HCT116 (cell line): ENCODE data around the gene ETFA. TPM values are rescaled to one million over a fixed set of nuclear protein-coding genes. Genes with fewer than 3 reads are reported as not detected.

ENCODE experiments used
- ATAC-seq: fragments of 200-7000 bp; cut with Tn5 transposase; 2 replicates; pipeline ENCODE4 v1.9.1; 2020; ENCODE audit warnings: mild to moderate bottlenecking, moderate library complexity
- BruUV-seq: library from RNA; stranded (reverse); fragments of 400-500 nt; replicated peaks from 2 replicates; lab custom pipeline; 2021; lab: Mats Ljungman, UMichigan
- CTCF ChIA-PET: fragments of 300-600 bp; sonication (Branson Sonifier 250); formaldehyde crosslinking; loops from one replicate; lab custom pipeline; 2021; ENCODE audit warnings: antibody characterized with exemption; lab: Charles Lee
- POLR2A ChIA-PET: fragments of 300-600, 350-600 bp; sonication (Branson Sonifier 250); formaldehyde crosslinking; loops from one replicate; lab custom pipeline; 2021; ENCODE audit warnings: antibody characterized with exemption; lab: Charles Lee
- RAD21 ChIA-PET, 2 experiments: fragments of 300-600 bp; sonication (Branson Sonifier 250); formaldehyde crosslinking; loops; one replicate each; lab custom pipeline; 2023; ENCODE audit warnings: low total read pairs in 2 of 2; ENCODE audit not compliant: uncharacterized antibody in 2 of 2, unreplicated experiment in 2 of 2, low non-redundant PET in 1 of 2; lab: Charles Lee
- DNase-seq: peaks from one replicate; pipeline ENCODE4 v3.0.0-alpha.2; 2010; ENCODE audit warnings: low read depth, low spot score
- H2AFZ ChIP-seq: fragments of 200-600 bp; shearing (Covaris generic), sonication (generic); 2 replicates; pipeline ENCODE4 v1.6.1; 2017; ENCODE audit warnings: low read depth, mixed run types, mixed read lengths, antibody characterized with exemption, low read length; ENCODE audit not compliant: poor library complexity, severe bottlenecking
- H3K27ac ChIP-seq: 2 replicates; pipeline ENCODE4 v1.5.1; 2012; ENCODE audit warnings: low read depth, low read length
- H3K27me3 ChIP-seq: fragments of 200-600 bp; sonication (generic); 2 replicates; pipeline ENCODE4 v1.6.1; 2016; ENCODE audit warnings: mixed run types, low read length, mixed read lengths; ENCODE audit not compliant: insufficient read depth
- H3K36me3 ChIP-seq, 2 experiments: fragments of 200-500 bp in 1 of 2; fragments of 200-600 bp in 1 of 2; sonication (Bioruptor generic) in 1 of 2; sonication (generic) in 1 of 2; 2 replicates each; pipeline versions ENCODE4 v1.5.1 to v1.6.1; 2014 to 2016; ENCODE audit warnings: low read length in 2 of 2, inconsistent platforms in 1 of 2, mixed read lengths in 1 of 2, mixed run types in 1 of 2; ENCODE audit not compliant: insufficient read depth in 2 of 2, control insufficient read depth in 1 of 2
- H3K4me1 ChIP-seq, 2 experiments: fragments of 200-600 bp in 1 of 2; sonication (generic) in 1 of 2; 2 replicates each; pipeline versions ENCODE4 v1.5.1 to v1.6.1; 2012 to 2017; ENCODE audit warnings: low read length in 2 of 2, inconsistent platforms in 1 of 2, mild to moderate bottlenecking in 1 of 2, mixed read lengths in 1 of 2, mixed run types in 1 of 2, moderate library complexity in 1 of 2; ENCODE audit not compliant: insufficient read depth in 2 of 2, control insufficient read depth in 1 of 2
- H3K4me2 ChIP-seq: fragments of 200-600 bp; sonication (generic); 2 replicates; pipeline ENCODE4 v1.6.1; 2017; ENCODE audit warnings: mixed run types, low read length, mixed read lengths
- H3K4me3 ChIP-seq, 2 experiments: fragments of 200-600 bp in 1 of 2; sonication (generic) in 1 of 2; replicated peaks in 1 of 2; 2 replicates each; pipeline ENCODE4 v1.5.1; 2011 to 2016; ENCODE audit warnings: low read length in 2 of 2, control low read depth in 1 of 2, low read depth in 1 of 2, mild to moderate bottlenecking in 1 of 2, mixed read lengths in 1 of 2, mixed run types in 1 of 2
- H3K79me2 ChIP-seq: fragments of 200-600 bp; sonication (generic); 2 replicates; pipeline ENCODE4 v1.6.1; 2017; ENCODE audit warnings: mild to moderate bottlenecking, mixed run types, low read length, moderate library complexity, mixed read lengths; ENCODE audit not compliant: insufficient read depth
- H3K9ac ChIP-seq: fragments of 200-600 bp; sonication (generic); 2 replicates; pipeline ENCODE4 v1.6.1; 2016; ENCODE audit warnings: low read length, mixed read lengths
- H3K9me2 ChIP-seq: fragments of 200-600 bp; sonication (generic), shearing (Covaris generic); 2 replicates; pipeline ENCODE4 v1.6.1; 2017; ENCODE audit warnings: mixed run types, mild to moderate bottlenecking, moderate library complexity; ENCODE audit not compliant: insufficient read depth
- H3K9me3 ChIP-seq, 2 experiments: fragments of 200-500 bp in 1 of 2; fragments of 200-600 bp in 1 of 2; sonication (Bioruptor generic) in 1 of 2; sonication (generic) in 1 of 2; 2 replicates each; pipeline ENCODE4 v1.6.1; 2014 to 2017; ENCODE audit warnings: low read length in 2 of 2, mixed read lengths in 2 of 2, inconsistent platforms in 1 of 2, low read depth in 1 of 2, mild to moderate bottlenecking in 1 of 2, mixed run types in 1 of 2, moderate library complexity in 1 of 2; ENCODE audit not compliant: control insufficient read depth in 1 of 2, insufficient read depth in 1 of 2
- H4K20me1 ChIP-seq: fragments of 200-600 bp; sonication (generic), shearing (Covaris generic); 2 replicates; pipeline ENCODE4 v1.6.1; 2017; ENCODE audit warnings: mixed run types, mild to moderate bottlenecking, moderate library complexity; ENCODE audit not compliant: insufficient read depth
- CTCF ChIP-seq, 3 experiments: fragments of 200-600 bp in 1 of 3; sonication (generic) in 1 of 3; IDR thresholded peaks in 2 of 3; conservative IDR thresholded peaks in 1 of 3; 2 replicates each; pipeline ENCODE4 v1.5.1; 2012 to 2017; ENCODE audit warnings: low read depth in 2 of 3, low read length in 2 of 3, antibody characterized with exemption in 1 of 3, borderline replicate concordance in 1 of 3, control low read depth in 1 of 3, mild to moderate bottlenecking in 1 of 3, mixed read lengths in 1 of 3, mixed run types in 1 of 3, moderate library complexity in 1 of 3; ENCODE audit not compliant: insufficient read depth in 1 of 3
- EGR1 ChIP-seq: IDR thresholded peaks from 2 replicates; pipeline ENCODE4 v1.6.1; 2012; ENCODE audit warnings: low read depth
- EZH2 ChIP-seq: fragments of 200-600 bp; sonication (generic); IDR thresholded peaks from 2 replicates; pipeline ENCODE4 v1.6.1; 2017; ENCODE audit warnings: antibody characterized with exemption, mixed run types
- EZH2phosphoT487 ChIP-seq: fragments of 200-600 bp; IDR thresholded peaks from 2 replicates; pipeline ENCODE4 v1.6.1; 2018; ENCODE audit warnings: antibody characterized with exemption, borderline replicate concordance
- FOSL1 ChIP-seq: IDR thresholded peaks from 2 replicates; pipeline ENCODE4 v1.6.1; 2012; ENCODE audit warnings: low read depth
- JUND ChIP-seq: IDR thresholded peaks from 2 replicates; pipeline ENCODE4 v1.6.1; 2012
- MAX ChIP-seq: IDR thresholded peaks from 2 replicates; pipeline ENCODE4 v1.6.1; 2012
- POLR2A ChIP-seq: IDR thresholded peaks from 2 replicates; pipeline ENCODE4 v1.7.0; 2011; ENCODE audit warnings: borderline replicate concordance; ENCODE audit not compliant: insufficient read depth, insufficient read length; ENCODE audit errors: extremely low read depth
- POLR2AphosphoS5 ChIP-seq: IDR thresholded peaks from 2 replicates; pipeline ENCODE4 v1.6.1; 2011; ENCODE audit warnings: mild to moderate bottlenecking, low read depth, low read length, moderate library complexity
- RAD21 ChIP-seq: IDR thresholded peaks from 2 replicates; pipeline ENCODE4 v1.6.1; 2012; ENCODE audit warnings: low read depth, mild to moderate bottlenecking
- REST ChIP-seq: IDR thresholded peaks from 2 replicates; pipeline ENCODE4 v1.6.1; 2012; ENCODE audit warnings: low read depth
- SIN3A ChIP-seq: IDR thresholded peaks from 2 replicates; pipeline ENCODE4 v1.6.1; 2012; ENCODE audit warnings: low read depth
- TCF7L2 ChIP-seq: IDR thresholded peaks from 2 replicates; pipeline ENCODE4 v1.7.0; 2011; ENCODE audit warnings: borderline replicate concordance, inconsistent platforms; ENCODE audit not compliant: insufficient read depth, insufficient read length; ENCODE audit errors: extremely low read depth
- YY1 ChIP-seq: IDR thresholded peaks from 2 replicates; pipeline ENCODE4 v1.6.1; 2011; ENCODE audit warnings: low read length, low read depth, moderate library complexity, mild to moderate bottlenecking; ENCODE audit not compliant: insufficient replicate concordance; ENCODE audit errors: extremely low read depth
- ZBTB33 ChIP-seq: IDR thresholded peaks from 2 replicates; pipeline ENCODE4 v1.6.1; 2011; ENCODE audit warnings: mild to moderate bottlenecking, low read length, moderate library complexity; ENCODE audit not compliant: insufficient replicate concordance; ENCODE audit errors: extremely low read depth
- ZFX ChIP-seq: fragments of 450-650 bp; IDR thresholded peaks from 2 replicates; pipeline ENCODE4 v1.6.1; 2017
- ZNF274 ChIP-seq: fragments of 200-500 bp; sonication (Bioruptor generic); IDR thresholded peaks from 2 replicates; pipeline ENCODE4 v1.6.1; 2014; ENCODE audit warnings: mild to moderate bottlenecking, low read depth, low read length, inconsistent platforms
- intact Hi-C: fragments of 100-400 bp; cut with micrococcal nuclease; formaldehyde crosslinking; loops from 2 replicates; pipeline ENCODE4 v1.10.0; 2022
- total RNA-seq: library from RNA; stranded (reverse); gene quantifications from one replicate; pipeline ENCODE4 v1.2.1, GENCODE V29; 2021; ENCODE audit not compliant: unreplicated experiment

Gene ETFA
- total RNA-seq, 1 experiment from 2014 or later = 144 TPM

GRCh38 chr15:76320012-76320411, 8.7 kb upstream of the ETFA start:
- no peaks in the 10 kb centered on the region for H3K4me1 ChIP-seq
- no peak overlapping the region for H3K9ac ChIP-seq
- no peak overlapping the region for H3K27ac ChIP-seq
- TF ChIP-seq ZNF274 = no peak
- no peak for TF ChIP-seq ZBTB33
- TF ChIP-seq ZFX = no peak
- no peak for TF ChIP-seq POLR2AphosphoS5
- TF ChIP-seq REST = no peak
- no peak for TF ChIP-seq JUND
- no peak for TF ChIP-seq TCF7L2
- no peak for TF ChIP-seq CTCF (IDR thresholded peaks at IDR 0.05 in 2 of 3, conservative IDR thresholded peaks at IDR 0.05 in 1 of 3; ENCODE audit: borderline replicate concordance in 1 of 3, insufficient read depth in 1 of 3, low read depth in 2 of 3, low read length in 2 of 3)
- TF ChIP-seq EZH2phosphoT487 = no peak
- TF ChIP-seq EGR1 = no peak
- TF ChIP-seq RAD21 = no peak
- no peak for TF ChIP-seq EZH2
- no peak for TF ChIP-seq FOSL1
- no peak for TF ChIP-seq POLR2A
- TF ChIP-seq SIN3A = no peak
- no peak for TF ChIP-seq MAX
- TF ChIP-seq YY1 = no peak
- H3K9me2 ChIP-seq = no peaks in the 10 kb centered on the region
- no peak overlapping the region for H2AFZ ChIP-seq
- RAD21 ChIA-PET = no interaction called here
- H3K36me3 ChIP-seq = no peaks in the 10 kb centered on the region
- DNase-seq (no peak), ATAC-seq (no peak)
- H3K9me3 ChIP-seq = no peaks in the 10 kb centered on the region
- no peak overlapping the region for H3K4me2 ChIP-seq
- no peaks in the 10 kb centered on the region for H3K79me2 ChIP-seq
- intact Hi-C loops = no loop called here
- H3K27me3 ChIP-seq = no peaks in the 10 kb centered on the region
- CTCF ChIA-PET = no interaction called here
- H3K4me3 ChIP-seq = no peak overlapping the region
- no peaks in the 10 kb centered on the region for H4K20me1 ChIP-seq
- POLR2A ChIA-PET = no interaction called here
- no TSS peak for BruUV-seq
